Suprapubic skin (tissue), 4 donors: ENCODE results near the gene CDH19. TPM values are rescaled to one million over a fixed set of nuclear protein-coding genes. Genes with fewer than 3 reads are reported as not detected.

Experiments
- DNase-seq, 2 donors: peaks; one replicate each; pipeline ENCODE4 v3.0.0-alpha.2; 2019; ENCODE audit warnings: low spot score in 2 of 2
- H3K27ac ChIP-seq: fragments of 200-600 bp; sonication (generic); one replicate; pipeline ENCODE4 v1.5.1; 2019
- H3K27me3 ChIP-seq: fragments of 200-600 bp; sonication (generic); one replicate; pipeline ENCODE4 v1.5.1; 2019
- H3K36me3 ChIP-seq: fragments of 200-600 bp; sonication (generic); one replicate; pipeline ENCODE4 v1.5.1; 2019
- H3K4me1 ChIP-seq: fragments of 200-600 bp; sonication (generic); one replicate; pipeline ENCODE4 v1.5.1; 2019
- H3K4me3 ChIP-seq: fragments of 200-600 bp; sonication (generic); one replicate; pipeline ENCODE4 v1.5.1; 2019; ENCODE audit warnings: mild to moderate bottlenecking
- H3K9me3 ChIP-seq: fragments of 200-600 bp; sonication (generic); one replicate; pipeline ENCODE4 v1.5.1; 2019
- EP300 ChIP-seq: sonication (generic); formaldehyde crosslinking; IDR thresholded peaks from one replicate; pipeline ENCODE4 v1.6.1; 2017; ENCODE audit warnings: antibody characterized with exemption
- POLR2A ChIP-seq, 2 donors: fragments of 450-650 bp; IDR thresholded peaks; one replicate each; pipeline ENCODE4 v1.6.1; 2017; ENCODE audit warnings: antibody characterized with exemption in 2 of 2, mild to moderate bottlenecking in 2 of 2, moderate library complexity in 2 of 2
- POLR2AphosphoS5 ChIP-seq, 3 donors: sonication (generic); formaldehyde crosslinking; IDR thresholded peaks; one replicate each; pipeline ENCODE4 v1.6.1; 2017; ENCODE audit warnings: antibody characterized with exemption in 3 of 3
- WGBS: methylation state at CpG from one replicate; pipeline ENCODE4 v1.1.5; 2018; 5-methylcytosine and 5-hydroxymethylcytosine counted together
- total RNA-seq, 4 donors: library from RNA; depleted of rRNA; stranded (reverse); fragments of >200 nt; gene quantifications; one replicate each; pipeline ENCODE4 v1.1.0, GENCODE V29; 2016
- TF ChIP-seq, protein P1 (sequence below), 2 donors: fragments of 200-600 bp in 1 of 2; fragments of 450-650 bp in 1 of 2; sonication (generic) in 1 of 2; IDR thresholded peaks; one replicate each; pipeline ENCODE4 v1.5.1; 2016 to 2019; ENCODE audit warnings: antibody characterized with exemption in 2 of 2, mild to moderate bottlenecking in 1 of 2, moderate library complexity in 1 of 2

The CDH19 gene
- total RNA-seq, 4 donors from 2014 or later: 3.8 to 8.6 (median 6.5) TPM

- TF ChIP-seq EP300: no peak
- no peak for TF ChIP-seq POLR2A (IDR thresholded peaks at IDR 0.05)
- TF ChIP-seq, protein P1, sequence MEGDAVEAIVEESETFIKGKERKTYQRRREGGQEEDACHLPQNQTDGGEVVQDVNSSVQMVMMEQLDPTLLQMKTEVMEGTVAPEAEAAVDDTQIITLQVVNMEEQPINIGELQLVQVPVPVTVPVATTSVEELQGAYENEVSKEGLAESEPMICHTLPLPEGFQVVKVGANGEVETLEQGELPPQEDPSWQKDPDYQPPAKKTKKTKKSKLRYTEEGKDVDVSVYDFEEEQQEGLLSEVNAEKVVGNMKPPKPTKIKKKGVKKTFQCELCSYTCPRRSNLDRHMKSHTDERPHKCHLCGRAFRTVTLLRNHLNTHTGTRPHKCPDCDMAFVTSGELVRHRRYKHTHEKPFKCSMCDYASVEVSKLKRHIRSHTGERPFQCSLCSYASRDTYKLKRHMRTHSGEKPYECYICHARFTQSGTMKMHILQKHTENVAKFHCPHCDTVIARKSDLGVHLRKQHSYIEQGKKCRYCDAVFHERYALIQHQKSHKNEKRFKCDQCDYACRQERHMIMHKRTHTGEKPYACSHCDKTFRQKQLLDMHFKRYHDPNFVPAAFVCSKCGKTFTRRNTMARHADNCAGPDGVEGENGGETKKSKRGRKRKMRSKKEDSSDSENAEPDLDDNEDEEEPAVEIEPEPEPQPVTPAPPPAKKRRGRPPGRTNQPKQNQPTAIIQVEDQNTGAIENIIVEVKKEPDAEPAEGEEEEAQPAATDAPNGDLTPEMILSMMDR (IDR thresholded peaks at IDR 0.05): no peak
- no peak for TF ChIP-seq POLR2AphosphoS5 (IDR thresholded peaks at IDR 0.05)
- no peaks in the 10 kb centered on the region for H3K4me1 ChIP-seq
- no peaks in the 10 kb centered on the region for H3K9me3 ChIP-seq
- 82% methylated on average over 4 of the region's 4 CpGs for WGBS
- H3K27me3 ChIP-seq: no peaks in the 10 kb centered on the region
- no peak overlapping the region for H3K27ac ChIP-seq
- no peak for DNase-seq
- H3K4me3 ChIP-seq: no peak overlapping the region
- H3K36me3 ChIP-seq: no peaks in the 10 kb centered on the region
Measured at GRCh38 chr18:66641056-66641455, 37.2 kb upstream of the CDH19 start.

- Histone ChIP-seq H3K27me3 (no peaks in the 10 kb centered on the region), H3K4me1 (no peaks in the 10 kb centered on the region), H3K36me3 (no peaks in the 10 kb centered on the region), H3K27ac (no peak overlapping the region), H3K9me3 (no peaks in the 10 kb centered on the region), H3K4me3 (no peak overlapping the region)
- 44% methylated on average over 4 of the region's 4 CpGs for WGBS
- no peak for TF ChIP-seq POLR2A (IDR thresholded peaks at IDR 0.05)
- no peak for DNase-seq
Measured at GRCh38 chr18:66640431-66640830, 36.5 kb upstream of the CDH19 start.

GRCh38 chr18:66638856-66639629 lies 35.2 kb upstream of the CDH19 start:
- H3K4me3 ChIP-seq: no peak overlapping the region
- H3K27me3 ChIP-seq: no peaks in the 10 kb centered on the region
- H3K9me3 ChIP-seq: no peaks in the 10 kb centered on the region
- H3K4me1 ChIP-seq: no peaks in the 10 kb centered on the region
- DNase-seq: no peak
- no peak for TF ChIP-seq POLR2A (IDR thresholded peaks at IDR 0.05)
- TF ChIP-seq, protein P1 (IDR thresholded peaks at IDR 0.05): no peak
- no peak for TF ChIP-seq EP300
- no peak for TF ChIP-seq POLR2AphosphoS5 (IDR thresholded peaks at IDR 0.05)
- 78% methylated on average over 5 of the region's 5 CpGs for WGBS
- H3K36me3 ChIP-seq: no peaks in the 10 kb centered on the region
- no peak overlapping the region for H3K27ac ChIP-seq

DNA sequence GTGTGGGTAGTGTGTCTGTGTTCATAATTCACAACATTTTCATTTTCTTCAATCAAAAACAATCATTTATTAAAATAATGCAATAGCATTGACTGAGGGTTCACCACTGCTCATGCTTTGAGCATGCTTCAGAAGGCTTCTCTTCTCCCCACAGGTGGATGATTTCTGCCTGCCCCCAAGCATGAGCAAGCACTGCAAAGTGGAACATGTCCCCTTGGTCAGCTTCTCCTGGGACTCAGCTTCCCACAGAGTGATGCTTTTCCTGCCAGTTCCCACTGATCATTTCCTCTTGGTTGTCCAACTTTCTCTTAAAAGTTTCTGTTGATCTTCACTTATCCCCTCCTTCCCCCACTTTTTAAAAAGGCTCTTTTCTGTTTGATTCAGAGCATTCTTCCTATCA lies 31.5 kb upstream of the CDH19 start:
- no peak for TF ChIP-seq EP300
- TF ChIP-seq POLR2A (IDR thresholded peaks at IDR 0.05): no peak
- TF ChIP-seq, protein P1 (IDR thresholded peaks at IDR 0.05): no peak
- no peak for TF ChIP-seq POLR2AphosphoS5 (IDR thresholded peaks at IDR 0.05)
- no peak overlapping the region for H3K27ac ChIP-seq
- H3K4me3 ChIP-seq: no peak overlapping the region
- no peaks in the 10 kb centered on the region for H3K4me1 ChIP-seq
- no peaks in the 10 kb centered on the region for H3K36me3 ChIP-seq
- no peaks in the 10 kb centered on the region for H3K9me3 ChIP-seq
- H3K27me3 ChIP-seq: no peaks in the 10 kb centered on the region
- DNase-seq: no peak

DNA sequence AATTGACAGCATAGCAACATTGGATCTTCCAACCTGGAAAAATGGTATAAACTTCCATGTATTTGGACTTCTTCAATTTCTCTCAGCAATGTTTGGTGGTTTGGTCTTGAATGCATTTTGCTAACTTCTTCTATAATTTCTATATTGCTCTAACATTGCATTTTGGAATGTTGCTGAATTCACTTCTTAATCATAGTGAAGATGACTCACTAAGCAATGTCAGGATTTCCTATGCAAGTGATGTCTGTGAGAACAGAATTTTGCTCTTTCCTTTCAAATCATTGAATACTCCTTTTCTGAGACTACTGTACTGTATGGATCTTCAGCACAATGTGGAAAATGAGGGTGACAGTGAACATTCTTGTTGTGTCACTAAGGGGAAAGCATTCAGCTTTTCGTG lies 28.9 kb upstream of the CDH19 start:
- 89% methylated on average over 1 of the region's 1 CpG for WGBS
- no peaks in the 10 kb centered on the region for H3K36me3 ChIP-seq
- no peak overlapping the region for H3K27ac ChIP-seq
- no peaks in the 10 kb centered on the region for H3K9me3 ChIP-seq
- no peaks in the 10 kb centered on the region for H3K4me1 ChIP-seq
- no peak for DNase-seq
- H3K27me3 ChIP-seq: no peaks in the 10 kb centered on the region
- TF ChIP-seq POLR2A (IDR thresholded peaks at IDR 0.05) (no peak), EP300 (no peak), POLR2AphosphoS5 (IDR thresholded peaks at IDR 0.05) (no peak)
- TF ChIP-seq, protein P1 (IDR thresholded peaks at IDR 0.05): no peak
- H3K4me3 ChIP-seq: no peak overlapping the region
